GM12865 (cell line): Measurements from ENCODE around the gene KCTD19.
"Not testable (repeated sequence)": the region's sequence is repeated elsewhere in the genome, so short reads cannot be mapped to it uniquely, and the experiment has no call there.

ENCODE experiments used
- DNase-seq: peaks from one replicate; pipeline ENCODE4 v3.0.0; 2010; ENCODE audit warnings: low read depth
- H3K4me3 ChIP-seq: 2 replicates; pipeline ENCODE4 v1.5.1; 2011; ENCODE audit warnings: mild to moderate bottlenecking, low read depth, low read length, control low read depth
- TF ChIP-seq, protein P1 (sequence below): IDR thresholded peaks from 2 replicates; pipeline ENCODE4 v1.5.1; 2011; ENCODE audit warnings: low read length, control low read depth, low read depth, inconsistent platforms; ENCODE audit not compliant: insufficient read depth; ENCODE audit errors: missing control alignments

Gene KCTD19

DNA sequence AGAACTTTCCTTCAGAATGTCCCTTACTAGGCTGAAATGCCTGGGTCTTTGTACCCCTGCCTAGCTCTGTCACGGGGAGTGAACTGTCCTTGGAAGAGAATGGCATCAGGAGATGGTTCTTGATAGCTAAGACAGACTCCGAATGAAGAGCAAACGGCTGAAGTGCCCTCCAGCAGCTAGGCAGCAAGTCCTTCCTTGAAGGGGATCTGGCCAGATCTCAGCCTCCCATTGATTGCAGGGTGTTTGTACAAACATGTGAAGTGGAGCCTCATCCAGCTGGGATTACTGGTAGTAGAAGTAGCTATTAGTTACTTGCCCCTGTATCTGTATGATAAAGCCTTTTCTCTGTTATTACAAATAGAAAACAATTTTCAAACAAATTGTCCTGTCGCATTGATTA lies 31.0 kb upstream of the KCTD19 start:
- TF ChIP-seq, protein P1, sequence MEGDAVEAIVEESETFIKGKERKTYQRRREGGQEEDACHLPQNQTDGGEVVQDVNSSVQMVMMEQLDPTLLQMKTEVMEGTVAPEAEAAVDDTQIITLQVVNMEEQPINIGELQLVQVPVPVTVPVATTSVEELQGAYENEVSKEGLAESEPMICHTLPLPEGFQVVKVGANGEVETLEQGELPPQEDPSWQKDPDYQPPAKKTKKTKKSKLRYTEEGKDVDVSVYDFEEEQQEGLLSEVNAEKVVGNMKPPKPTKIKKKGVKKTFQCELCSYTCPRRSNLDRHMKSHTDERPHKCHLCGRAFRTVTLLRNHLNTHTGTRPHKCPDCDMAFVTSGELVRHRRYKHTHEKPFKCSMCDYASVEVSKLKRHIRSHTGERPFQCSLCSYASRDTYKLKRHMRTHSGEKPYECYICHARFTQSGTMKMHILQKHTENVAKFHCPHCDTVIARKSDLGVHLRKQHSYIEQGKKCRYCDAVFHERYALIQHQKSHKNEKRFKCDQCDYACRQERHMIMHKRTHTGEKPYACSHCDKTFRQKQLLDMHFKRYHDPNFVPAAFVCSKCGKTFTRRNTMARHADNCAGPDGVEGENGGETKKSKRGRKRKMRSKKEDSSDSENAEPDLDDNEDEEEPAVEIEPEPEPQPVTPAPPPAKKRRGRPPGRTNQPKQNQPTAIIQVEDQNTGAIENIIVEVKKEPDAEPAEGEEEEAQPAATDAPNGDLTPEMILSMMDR, result no peak
- DNase-seq, result no peak
- no peak overlapping the region for H3K4me3 ChIP-seq

DNA sequence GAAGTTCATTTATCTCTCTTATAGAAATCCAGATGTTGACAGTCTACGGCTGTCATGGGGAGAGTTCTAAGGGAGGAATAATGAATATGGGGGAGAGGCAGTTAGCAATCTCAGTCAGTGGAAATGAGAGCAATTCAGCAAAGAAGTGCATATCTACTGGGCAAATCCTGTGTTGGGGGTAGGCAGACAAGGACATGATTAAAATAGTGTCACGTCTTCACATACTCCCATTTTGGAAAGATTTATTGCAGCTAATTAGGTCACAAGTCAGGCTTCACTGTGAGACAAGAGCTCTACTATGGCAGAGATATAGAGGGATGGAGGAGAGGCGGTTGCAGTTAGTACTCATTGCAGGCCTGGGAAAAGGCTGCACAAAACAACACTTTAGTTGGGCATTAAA lies 29.9 kb upstream of the KCTD19 start:
- TF ChIP-seq, protein P1, result no peak
- DNase-seq, result no peak
- no peak overlapping the region for H3K4me3 ChIP-seq

GRCh38 chr16:67352463-67352862 lies 25.9 kb upstream of the KCTD19 start:
- not testable (repeated sequence) for DNase-seq, H3K4me3 ChIP-seq

DNA sequence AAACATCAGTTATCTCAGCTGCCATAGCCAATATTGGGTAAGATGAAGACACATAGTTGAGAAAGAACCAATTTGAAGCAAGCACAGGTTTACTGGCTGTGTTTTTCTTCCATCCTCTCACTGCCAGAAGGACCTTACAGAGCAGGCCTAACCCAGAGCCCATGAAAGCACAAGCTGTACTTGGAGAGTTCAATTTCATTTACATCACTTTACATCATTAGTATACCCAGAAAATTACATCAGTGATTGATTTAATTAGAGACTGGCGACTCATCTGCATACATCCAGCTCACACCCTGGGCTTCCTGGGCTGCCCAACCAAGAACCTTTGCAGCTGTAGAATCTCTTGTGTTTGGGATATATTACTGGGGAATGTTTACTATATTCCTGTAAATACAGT lies 23.8 kb upstream of the KCTD19 start:
- TF ChIP-seq, protein P1, result no peak
- H3K4me3 ChIP-seq, result no peak overlapping the region
- DNase-seq, result no peak

GRCh38 chr16:67349172-67349571 lies 22.6 kb upstream of the KCTD19 start:
- TF ChIP-seq, protein P1, result peak; percentile 32
- H3K4me3 ChIP-seq, result no peak overlapping the region
- DNase-seq, result peak; percentile 24

DNA sequence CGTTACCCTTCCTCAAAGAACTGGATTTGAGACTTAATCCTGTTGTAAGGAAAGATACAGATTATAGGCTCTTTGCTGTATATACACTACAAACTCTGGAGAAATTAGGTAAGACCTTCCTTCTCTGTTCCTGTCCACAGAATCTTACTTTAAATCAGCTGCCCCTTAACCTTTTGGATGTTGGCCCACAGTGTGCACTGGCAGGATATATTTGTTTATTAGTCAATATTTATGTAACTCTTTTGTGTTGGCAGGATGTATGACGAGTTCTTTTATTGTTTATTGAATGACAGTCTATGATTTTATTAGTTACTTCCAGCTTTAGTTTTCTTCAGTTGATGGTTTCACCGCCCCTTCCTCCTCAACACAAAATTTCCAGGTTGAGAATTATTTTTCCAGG lies 19.8 kb upstream of the KCTD19 start:
- no peak for DNase-seq
- no peak overlapping the region for H3K4me3 ChIP-seq
- TF ChIP-seq, protein P1, result no peak

DNA sequence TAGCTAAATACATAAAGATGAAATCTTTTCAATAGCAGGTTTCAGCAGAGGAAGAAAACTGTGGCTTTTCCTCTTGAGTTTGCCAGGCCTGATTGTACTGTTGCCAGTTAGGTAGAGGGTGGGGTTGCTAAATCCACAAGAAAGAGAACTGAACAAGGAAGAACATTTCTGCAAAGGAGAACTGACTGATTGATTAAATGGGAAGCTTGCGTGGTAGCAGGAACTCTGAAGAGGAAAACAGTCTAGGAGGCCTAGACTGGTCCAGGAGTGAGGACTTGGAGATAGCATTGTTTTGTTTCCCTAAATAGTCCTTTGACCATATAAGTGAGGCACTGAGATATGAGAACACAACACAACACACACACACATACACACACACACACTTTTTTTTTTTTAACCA lies 18.9 kb upstream of the KCTD19 start:
- TF ChIP-seq, protein P1, result no peak
- DNase-seq, result no peak
- H3K4me3 ChIP-seq, result no peak overlapping the region
